ENCODE measurements around the gene OR6N2. TPM values are rescaled to one million over a fixed set of nuclear protein-coding genes. Genes with fewer than 3 reads are reported as not detected.

Gene OR6N2
- total RNA-seq, 1 donor from 2014 or later: not detected

DNA sequence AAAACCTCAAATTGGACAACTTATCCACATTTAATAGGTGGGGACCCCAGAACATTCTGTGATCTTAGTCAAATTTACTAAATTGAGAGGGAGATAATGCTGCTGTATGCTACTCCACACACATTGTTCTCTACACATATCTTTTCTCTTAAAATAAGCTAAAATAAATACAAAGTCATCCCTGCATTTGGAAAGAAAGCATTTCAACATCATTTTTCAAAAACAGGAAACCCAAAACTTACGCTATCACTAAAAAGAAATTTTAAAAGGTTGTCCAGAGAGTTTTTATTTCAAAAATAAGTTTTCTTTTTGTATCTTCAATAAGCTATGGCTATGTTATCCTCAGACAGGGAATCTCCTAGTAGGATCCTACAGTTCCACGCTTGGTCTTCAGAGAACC is 19.5 kb upstream of the OR6N2 start:
- Histone ChIP-seq H3K79me2 (ENCODE audit: insufficient read depth, low read length) (no peaks in the 10 kb centered on the region), H3K27me3 (ENCODE audit: insufficient read depth, low read length) (no peaks in the 10 kb centered on the region), H3K9ac (ENCODE audit: low read length) (no peak overlapping the region), H3K4me1 (ENCODE audit: insufficient read depth, low read length) (no peaks in the 10 kb centered on the region), H3K9me3 (ENCODE audit: insufficient read depth, low read depth, low read length) (no peaks in the 10 kb centered on the region), H3K4me2 (ENCODE audit: low read length) (no peak overlapping the region), H3K36me3 (ENCODE audit: insufficient read depth, low read length) (no peaks in the 10 kb centered on the region), H3K4me3 (ENCODE audit: insufficient read depth, low read depth, low read length) (no peak overlapping the region), H4K20me1 (ENCODE audit: insufficient read depth, low read length) (no peaks in the 10 kb centered on the region), H2AFZ (ENCODE audit: low read depth, low read length) (no peak overlapping the region), H3K27ac (ENCODE audit: low read depth, low read length) (no peak overlapping the region)
- no peak overlapping the region for H3K27ac Mint-ChIP-seq (ENCODE audit: unreplicated experiment)
- TF ChIP-seq CTCF (IDR thresholded peaks at IDR 0.05; ENCODE audit: insufficient read depth, low read depth, low read length): no peak
- TF ChIP-seq EZH2 (IDR thresholded peaks at IDR 0.05; ENCODE audit: insufficient read depth, low read length): no peak
- H3K36me3 Mint-ChIP-seq (ENCODE audit: low read depth, unreplicated experiment): no peaks in the 10 kb centered on the region
- H3K4me3 Mint-ChIP-seq (ENCODE audit: unreplicated experiment): no peak overlapping the region
- peaks cover 2% of the 10 kb centered on the region for H3K27me3 Mint-ChIP-seq (ENCODE audit: low read depth, unreplicated experiment)
- DNase-seq (ENCODE audit: low read depth) (no peak), FAIRE-seq (no peak)
- H3K4me1 Mint-ChIP-seq (ENCODE audit: low read depth, unreplicated experiment): no peaks in the 10 kb centered on the region
- no peaks in the 10 kb centered on the region for H3K9me3 Mint-ChIP-seq (ENCODE audit: unreplicated experiment)

- Mint-ChIP-seq H3K27me3 (ENCODE audit: low read depth, unreplicated experiment) (peaks cover 2% of the 10 kb centered on the region), H3K4me1 (ENCODE audit: low read depth, unreplicated experiment) (no peaks in the 10 kb centered on the region), H3K4me3 (ENCODE audit: unreplicated experiment) (no peak overlapping the region), H3K27ac (ENCODE audit: unreplicated experiment) (no peak overlapping the region), H3K9me3 (ENCODE audit: unreplicated experiment) (no peaks in the 10 kb centered on the region), H3K36me3 (ENCODE audit: low read depth, unreplicated experiment) (no peaks in the 10 kb centered on the region)
- no peaks in the 10 kb centered on the region for H4K20me1 ChIP-seq (ENCODE audit: insufficient read depth, low read length)
- no peak overlapping the region for H3K4me3 ChIP-seq (ENCODE audit: insufficient read depth, low read depth, low read length)
- TF ChIP-seq CTCF (IDR thresholded peaks at IDR 0.05; ENCODE audit: insufficient read depth, low read depth, low read length) (no peak), EZH2 (IDR thresholded peaks at IDR 0.05; ENCODE audit: insufficient read depth, low read length) (no peak)
- H2AFZ ChIP-seq (ENCODE audit: low read depth, low read length): no peak overlapping the region
- H3K4me2 ChIP-seq (ENCODE audit: low read length): no peak overlapping the region
- H3K36me3 ChIP-seq (ENCODE audit: insufficient read depth, low read length): no peaks in the 10 kb centered on the region
- no peak overlapping the region for H3K9ac ChIP-seq (ENCODE audit: low read length)
- H3K4me1 ChIP-seq (ENCODE audit: insufficient read depth, low read length): no peaks in the 10 kb centered on the region
- DNase-seq (ENCODE audit: low read depth) (no peak), FAIRE-seq (no peak)
- no peak overlapping the region for H3K27ac ChIP-seq (ENCODE audit: low read depth, low read length)
- H3K79me2 ChIP-seq (ENCODE audit: insufficient read depth, low read length): no peaks in the 10 kb centered on the region
- H3K27me3 ChIP-seq (ENCODE audit: insufficient read depth, low read length): no peaks in the 10 kb centered on the region
- peaks cover 5% of the 10 kb centered on the region for H3K9me3 ChIP-seq (ENCODE audit: insufficient read depth, low read depth, low read length)
Observed at GRCh38 chr1:158799689-158800088, 18.7 kb upstream of the OR6N2 start.

GRCh38 chr1:158798531-158798930 is 17.5 kb upstream of the OR6N2 start:
- peaks cover 8% of the 10 kb centered on the region for H3K27me3 Mint-ChIP-seq (ENCODE audit: low read depth, unreplicated experiment)
- H3K4me3 Mint-ChIP-seq (ENCODE audit: unreplicated experiment): no peak overlapping the region
- no peak overlapping the region for H3K9ac ChIP-seq (ENCODE audit: low read length)
- H3K27ac Mint-ChIP-seq (ENCODE audit: unreplicated experiment): no peak overlapping the region
- no peak overlapping the region for H3K4me3 ChIP-seq (ENCODE audit: insufficient read depth, low read depth, low read length)
- H2AFZ ChIP-seq (ENCODE audit: low read depth, low read length): no peak overlapping the region
- no peaks in the 10 kb centered on the region for H3K9me3 Mint-ChIP-seq (ENCODE audit: unreplicated experiment)
- H3K9me3 ChIP-seq (ENCODE audit: insufficient read depth, low read depth, low read length): peaks cover 5% of the 10 kb centered on the region
- no peak overlapping the region for H3K27ac ChIP-seq (ENCODE audit: low read depth, low read length)
- DNase-seq (ENCODE audit: low read depth) (no peak), FAIRE-seq (no peak)
- no peaks in the 10 kb centered on the region for H4K20me1 ChIP-seq (ENCODE audit: insufficient read depth, low read length)
- H3K4me1 ChIP-seq (ENCODE audit: insufficient read depth, low read length): no peaks in the 10 kb centered on the region
- no peaks in the 10 kb centered on the region for H3K27me3 ChIP-seq (ENCODE audit: insufficient read depth, low read length)
- H3K79me2 ChIP-seq (ENCODE audit: insufficient read depth, low read length): no peaks in the 10 kb centered on the region
- H3K36me3 ChIP-seq (ENCODE audit: insufficient read depth, low read length): no peaks in the 10 kb centered on the region
- TF ChIP-seq CTCF (IDR thresholded peaks at IDR 0.05; ENCODE audit: insufficient read depth, low read depth, low read length) (no peak), EZH2 (IDR thresholded peaks at IDR 0.05; ENCODE audit: insufficient read depth, low read length) (no peak)
- H3K36me3 Mint-ChIP-seq (ENCODE audit: low read depth, unreplicated experiment): no peaks in the 10 kb centered on the region
- no peaks in the 10 kb centered on the region for H3K4me1 Mint-ChIP-seq (ENCODE audit: low read depth, unreplicated experiment)
- H3K4me2 ChIP-seq (ENCODE audit: low read length): no peak overlapping the region
